Measurements from ENCODE around the gene PRICKLE1. TPM values are rescaled to one million over a fixed set of nuclear protein-coding genes. Genes with fewer than 3 reads are reported as not detected.

Gene PRICKLE1
- total and polyA plus RNA-seq, 2 of the 4 experiments (the other 2 are of a cell fraction), result 21.3 to 21.7 TPM

DNA sequence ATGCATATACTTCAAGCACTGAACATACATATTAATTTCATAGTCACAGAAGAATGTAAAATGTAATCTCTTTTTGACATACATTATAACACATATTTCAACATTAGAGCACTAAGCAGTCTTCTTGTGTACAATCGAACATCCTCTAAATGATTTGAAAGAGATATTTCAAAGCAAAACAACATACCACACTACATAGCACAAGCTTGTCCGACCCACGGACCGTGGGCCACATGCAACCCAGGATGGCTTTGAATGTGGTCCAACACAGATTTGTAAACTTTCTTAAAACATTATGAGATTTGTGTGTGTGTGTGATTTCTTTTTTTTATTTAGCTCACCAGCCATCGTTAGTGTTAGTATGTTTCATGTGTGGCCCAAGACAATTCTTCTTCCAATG is 7.0 kb downstream of the PRICKLE1 start:
- TF ChIP-seq, protein P1, sequence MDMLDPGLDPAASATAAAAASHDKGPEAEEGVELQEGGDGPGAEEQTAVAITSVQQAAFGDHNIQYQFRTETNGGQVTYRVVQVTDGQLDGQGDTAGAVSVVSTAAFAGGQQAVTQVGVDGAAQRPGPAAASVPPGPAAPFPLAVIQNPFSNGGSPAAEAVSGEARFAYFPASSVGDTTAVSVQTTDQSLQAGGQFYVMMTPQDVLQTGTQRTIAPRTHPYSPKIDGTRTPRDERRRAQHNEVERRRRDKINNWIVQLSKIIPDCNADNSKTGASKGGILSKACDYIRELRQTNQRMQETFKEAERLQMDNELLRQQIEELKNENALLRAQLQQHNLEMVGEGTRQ (IDR thresholded peaks at IDR 0.05; ENCODE audit: low read depth, low read length), result no peak
- TF ChIP-seq CTCF (conservative IDR thresholded peaks at IDR 0.05; ENCODE audit: low read depth, low read length) (no peak), BHLHE40 (IDR thresholded peaks at IDR 0.05; ENCODE audit: low read depth, low read length) (no peak), RFX5 (IDR thresholded peaks at IDR 0.05; ENCODE audit: low read depth, low read length) (no peak), NFE2L2 (IDR thresholded peaks at IDR 0.05; ENCODE audit: low read depth, low read length) (no peak), MXI1 (IDR thresholded peaks at IDR 0.05; ENCODE audit: borderline replicate concordance, low read depth, low read length) (no peak), FOS (IDR thresholded peaks at IDR 0.05; ENCODE audit: low read depth, low read length) (no peak)
- intact Hi-C loops (cut with micrococcal nuclease), result loop anchor here (10.0 kb wide), 2 partner anchors 222 to 452 kb away; no protein-coding TSS in a partner anchor
- BruUV-seq (replicated peaks), result no TSS peak

More for the DNA sequence above, 7.0 kb downstream of the PRICKLE1 start:
- H4K8ac ChIP-seq (ENCODE audit: low read depth in 2 of 2, low read length in 2 of 2), result no peak overlapping the region
- H3K56ac ChIP-seq (ENCODE audit: extremely low read depth, insufficient read depth, low read length), result no peak overlapping the region
- no peak overlapping the region for H3K23ac ChIP-seq (ENCODE audit: low read depth, low read length)
- no peak overlapping the region for H2BK120ac ChIP-seq (ENCODE audit: low read depth, low read length)
- no peak overlapping the region for H3K9ac ChIP-seq (ENCODE audit: low read depth, low read length)
- peak overlapping the region; percentile 28; the same call in 1 of the 2 replicates for H3K18ac ChIP-seq (ENCODE audit: low read depth, low read length)
- no peak overlapping the region for H2AFZ ChIP-seq (replicated peaks; ENCODE audit: low read length, poor library complexity)
- H2BK15ac ChIP-seq (ENCODE audit: low read depth, low read length), result peak overlapping the region; percentile 19; the same call in 1 of the 3 replicates
- no peak for DNase-seq
- no peaks in the 10 kb centered on the region for H3K9me3 ChIP-seq (ENCODE audit: control insufficient read depth, insufficient read depth, low read length)
- H2AK5ac ChIP-seq (ENCODE audit: low read depth, low read length), result no peak overlapping the region
- H3K79me1 ChIP-seq (ENCODE audit: low read depth in 1 of 2, low read length in 2 of 2), result peaks cover 15 to 19% of the 10 kb centered on the region in 2 experiments; a peak in 3 of 4 replicates
- H3K4me2 ChIP-seq (ENCODE audit: low read depth, low read length), result peak overlapping the region; percentile 79
- H4K20me1 ChIP-seq (ENCODE audit: insufficient read depth, low read length), result peaks cover 3% of the 10 kb centered on the region; the same call in 1 of the 2 replicates
- WGBS, 2 experiments (ENCODE audit: extremely low coverage in 2 of 2, insufficient read length in 1 of 2), result no CpG with 5 or more reads among the region's 5 CpGs
- no peaks in the 10 kb centered on the region for H3K27me3 ChIP-seq (ENCODE audit: control insufficient read depth, insufficient read depth, low read length)
- H3K4me3 ChIP-seq (ENCODE audit: insufficient read depth, low read depth, low read length), result no peak overlapping the region
- ChIA-PET POLR2A (ENCODE audit: unreplicated experiment) (no interaction called here), CTCF (no interaction called here)
- H3K36me3 ChIP-seq (ENCODE audit: control insufficient read depth, insufficient read depth, low read length), result no peaks in the 10 kb centered on the region
- H3K4me1 ChIP-seq (ENCODE audit: control insufficient read depth, insufficient read depth, low read length), result peaks cover 17% of the 10 kb centered on the region
- H2BK20ac ChIP-seq (ENCODE audit: low read depth, low read length), result no peak overlapping the region
- H2AK9ac ChIP-seq (replicated peaks; ENCODE audit: low read depth, low read length, poor library complexity), result no peak overlapping the region
- no peaks in the 10 kb centered on the region for H3K9me1 ChIP-seq (ENCODE audit: insufficient read depth, low read length)
- no peak overlapping the region for H4K5ac ChIP-seq (ENCODE audit: low read depth, low read length)
- no peak overlapping the region for H3K14ac ChIP-seq (replicated peaks; ENCODE audit: low read depth, low read length)
- in situ Hi-C loops (cut with MboI; ENCODE audit: low sequenced_read_pairs), result loop anchor here (10.0 kb wide), 2 partner anchors 702 to 752 kb away; no protein-coding TSS in a partner anchor
- H3K4ac ChIP-seq (ENCODE audit: low read depth, low read length), result no peak overlapping the region
- H2BK5ac ChIP-seq (ENCODE audit: low read depth, low read length, poor library complexity, severe bottlenecking), result no peak overlapping the region
- dilution Hi-C loops (cut with HindIII; ENCODE audit: low sequenced_read_pairs, unreplicated experiment), result no loop called here
- H4K91ac ChIP-seq (ENCODE audit: insufficient read depth, low read depth, low read length), result no peak overlapping the region
- peak; percentile 31 for ATAC-seq (ENCODE audit: low read depth)
- H3K27ac ChIP-seq (ENCODE audit: insufficient read depth, low read length), result 0 out of 2 replicates have a peak overlapping the region, but pooled peaks have one; percentile 9
